Endothelial cell of hepatic sinusoid (primary cell): ENCODE results near the gene PATJ.
"Not testable (repeated sequence)": the region's sequence is repeated elsewhere in the genome, so short reads cannot be mapped to it uniquely, and the experiment has no call there.

Experiments used
- in situ Hi-C: cut with HindIII; loops from 2 replicates; pipeline ENCODE4 v1.10.0; 2017; ENCODE audit warnings: low sequenced_read_pairs

PATJ gene

GRCh38 chr1:61743716-61744580, 1.7 kb downstream of the PATJ start:
- in situ Hi-C loops = no loop called here

GRCh38 chr1:61746813-61747212, 4.5 kb downstream of the PATJ start:
- in situ Hi-C loops = no loop called here

DNA sequence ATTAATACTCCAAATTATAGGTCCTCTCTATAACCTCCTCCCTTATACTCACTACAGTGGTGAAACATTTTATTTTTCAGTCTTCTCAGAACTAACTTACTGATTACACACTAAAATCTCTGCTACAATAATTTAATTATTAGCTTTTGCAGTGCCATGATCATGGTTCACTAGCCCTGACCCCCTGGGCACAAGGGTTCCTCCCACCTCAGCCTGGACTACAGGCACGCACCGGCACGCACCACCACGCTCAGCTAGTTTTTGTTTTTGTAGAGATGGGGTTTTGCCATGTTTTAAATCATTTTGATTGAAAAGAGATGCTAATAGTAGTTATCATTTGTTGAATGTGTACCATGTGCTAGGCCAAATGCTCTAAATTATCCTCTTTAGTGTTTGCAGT, 6.3 kb downstream of the PATJ start:
- in situ Hi-C loops = no loop called here

DNA sequence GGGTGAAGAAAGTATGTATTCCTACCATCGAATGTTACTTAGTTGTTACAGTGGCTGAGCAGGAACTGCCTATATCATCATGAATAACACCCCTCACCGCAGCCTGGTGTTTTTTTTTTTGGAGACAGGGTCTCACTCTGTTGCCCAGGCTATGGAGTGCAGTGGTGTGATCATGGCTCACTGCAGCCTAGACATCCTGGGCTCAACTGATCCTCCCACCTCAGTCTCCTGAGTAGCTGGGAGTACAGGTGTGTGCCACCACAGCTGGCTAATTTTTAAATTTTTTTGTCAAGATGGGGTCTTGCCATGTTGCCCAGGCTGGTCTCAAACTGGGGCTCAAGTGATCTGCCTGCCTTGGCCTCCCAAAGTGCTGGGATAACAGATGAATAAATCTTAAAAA, 7.3 kb downstream of the PATJ start:
- in situ Hi-C loops = no loop called here

DNA sequence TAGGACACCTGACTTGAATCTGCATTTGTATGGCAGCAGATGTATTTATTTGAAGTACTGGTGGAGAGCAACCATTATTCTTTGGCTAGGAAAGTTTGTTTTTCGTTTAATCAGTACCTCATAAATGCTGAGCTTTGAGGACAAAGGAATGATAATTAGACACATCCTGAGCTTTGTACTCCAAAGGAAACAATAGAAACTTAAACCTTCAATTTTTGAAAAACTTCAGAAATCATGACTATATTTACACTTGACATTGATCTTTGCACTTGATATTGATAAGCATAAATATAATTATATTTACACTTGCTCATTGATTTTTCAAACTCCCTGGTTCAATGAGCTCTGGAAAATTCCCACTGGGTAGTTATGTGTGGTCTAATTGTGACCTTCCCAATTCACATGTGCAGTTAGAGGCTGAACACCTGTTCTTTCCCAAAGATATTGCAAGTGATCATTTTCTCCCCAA, 10.7 kb downstream of the PATJ start:
- in situ Hi-C loops = no loop called here

GRCh38 chr1:61753998-61754508, 11.8 kb downstream of the PATJ start:
- in situ Hi-C loops = no loop called here

DNA sequence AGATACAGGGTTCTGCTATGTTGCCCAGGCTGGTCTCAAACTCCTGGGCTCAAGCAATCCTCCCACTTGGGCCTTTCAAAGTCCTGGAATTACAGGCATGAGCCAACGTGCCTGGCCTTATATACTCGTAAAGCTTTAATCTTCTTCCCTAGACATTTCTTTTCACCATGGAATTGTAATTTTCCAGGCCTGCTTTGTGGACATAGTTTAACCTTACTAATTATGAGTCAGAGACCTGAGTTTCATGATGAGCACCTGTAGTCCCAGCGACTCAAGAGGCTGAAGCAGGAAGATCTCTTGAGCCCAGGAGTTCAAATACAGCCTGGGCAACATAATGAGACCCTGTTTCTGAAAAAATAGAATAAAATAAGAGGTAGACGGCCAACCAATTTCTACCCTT, 12.3 kb downstream of the PATJ start:
- in situ Hi-C loops = no loop called here

DNA sequence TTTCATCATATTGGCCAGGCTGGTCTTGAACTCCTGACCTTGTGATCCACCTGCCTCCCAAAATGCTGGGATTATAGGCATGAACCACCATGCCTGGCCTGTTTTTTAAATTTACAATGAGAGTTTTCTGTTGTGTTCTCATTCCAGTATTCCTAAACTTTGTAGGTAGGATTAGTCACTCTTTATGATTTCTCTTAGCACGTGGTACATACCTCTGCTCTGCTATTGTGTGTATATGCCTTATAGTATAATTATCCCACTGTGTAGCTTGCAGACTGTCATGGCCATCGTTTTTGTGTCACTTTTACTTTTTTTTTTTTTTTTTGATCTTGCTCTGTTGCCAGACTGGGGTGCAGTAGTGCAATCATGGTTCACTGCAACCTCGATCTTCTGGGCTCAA, 14.5 kb downstream of the PATJ start:
- in situ Hi-C loops = no loop called here

- in situ Hi-C loops = no loop called here
Observed at GRCh38 chr1:61757950-61758349, 15.7 kb downstream of the PATJ start.

GRCh38 chr1:61770131-61770530, 27.9 kb downstream of the PATJ start:
- in situ Hi-C loops = no loop called here

GRCh38 chr1:61776091-61776490, 33.8 kb downstream of the PATJ start:
- in situ Hi-C loops = no loop called here

GRCh38 chr1:61779231-61779630, 37.0 kb downstream of the PATJ start:
- in situ Hi-C loops = no loop called here

DNA sequence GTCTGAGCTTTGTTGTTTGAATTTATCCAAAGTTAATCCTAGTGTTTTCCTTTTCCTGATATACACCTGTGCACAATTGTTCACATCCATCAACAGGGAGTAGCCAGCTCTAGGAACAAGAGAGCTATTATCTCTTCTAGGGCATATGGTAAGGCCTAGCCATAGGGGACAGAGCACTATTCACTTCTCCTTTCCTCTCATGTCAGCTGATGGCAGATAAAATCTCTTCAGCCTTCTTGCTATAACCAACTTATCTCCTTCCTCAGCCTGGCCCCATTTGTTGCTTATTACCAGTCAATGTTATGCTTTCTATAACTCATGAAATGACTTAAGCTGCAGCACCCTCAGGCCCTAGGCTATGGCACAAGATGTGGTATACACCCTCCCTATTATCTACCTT, 38.9 kb downstream of the PATJ start:
- in situ Hi-C loops = no loop called here

- in situ Hi-C loops = no loop called here
Observed at GRCh38 chr1:61782771-61783170, 40.5 kb downstream of the PATJ start.

- in situ Hi-C loops = no loop called here
Observed at GRCh38 chr1:61784726-61785125, 42.4 kb downstream of the PATJ start.

DNA sequence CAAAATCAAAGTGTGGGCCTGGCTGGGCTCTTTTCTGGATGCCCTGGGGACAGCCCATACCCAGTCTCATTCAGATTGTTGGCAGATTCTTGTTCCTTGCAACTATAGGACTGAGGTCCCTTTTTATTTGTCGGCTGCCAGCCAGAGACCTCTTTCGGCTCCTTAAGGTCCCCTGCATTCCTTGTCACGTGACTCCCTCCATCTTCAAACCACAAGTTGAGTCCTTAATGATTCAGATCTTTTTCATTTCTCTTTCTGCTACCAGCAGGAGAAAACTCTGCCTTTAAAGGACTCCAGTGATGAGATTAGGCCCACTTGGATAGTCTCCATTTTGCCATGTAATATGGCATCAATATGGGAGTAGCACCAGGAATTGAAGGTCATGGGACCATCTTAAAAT, 48.6 kb downstream of the PATJ start:
- in situ Hi-C loops = no loop called here

DNA sequence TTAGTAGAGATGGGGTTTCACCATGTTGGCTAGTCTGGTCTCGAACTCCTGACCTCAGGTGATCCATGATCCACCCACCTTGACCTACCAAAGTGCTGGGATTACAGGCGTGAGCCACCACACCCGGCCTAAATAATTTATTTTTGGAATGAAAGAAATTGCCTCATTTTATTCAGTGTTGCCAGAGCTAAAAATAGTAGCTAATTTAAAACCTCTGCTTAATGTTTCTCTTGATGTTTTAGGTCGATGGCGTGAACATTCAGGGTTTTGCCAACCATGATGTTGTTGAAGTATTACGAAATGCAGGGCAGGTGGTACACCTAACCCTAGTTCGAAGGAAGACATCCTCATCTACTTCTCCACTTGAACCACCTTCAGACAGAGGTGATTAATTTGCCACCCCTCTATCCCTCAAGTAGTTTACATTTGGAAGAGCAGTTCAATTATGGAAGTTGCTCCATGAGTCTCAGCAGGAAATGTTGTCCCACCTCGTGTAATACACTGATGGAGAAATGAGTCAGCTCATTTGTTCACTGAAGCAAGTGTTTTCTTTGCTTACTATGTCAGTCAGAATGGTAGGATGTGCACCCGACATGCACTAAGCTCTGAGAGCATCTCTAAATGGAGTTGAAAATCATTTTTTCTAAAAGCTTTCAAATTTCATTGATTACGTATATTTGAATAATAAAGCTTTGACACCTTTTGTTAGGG, 54.9 kb downstream of the PATJ start:
- in situ Hi-C loops = no loop called here

DNA sequence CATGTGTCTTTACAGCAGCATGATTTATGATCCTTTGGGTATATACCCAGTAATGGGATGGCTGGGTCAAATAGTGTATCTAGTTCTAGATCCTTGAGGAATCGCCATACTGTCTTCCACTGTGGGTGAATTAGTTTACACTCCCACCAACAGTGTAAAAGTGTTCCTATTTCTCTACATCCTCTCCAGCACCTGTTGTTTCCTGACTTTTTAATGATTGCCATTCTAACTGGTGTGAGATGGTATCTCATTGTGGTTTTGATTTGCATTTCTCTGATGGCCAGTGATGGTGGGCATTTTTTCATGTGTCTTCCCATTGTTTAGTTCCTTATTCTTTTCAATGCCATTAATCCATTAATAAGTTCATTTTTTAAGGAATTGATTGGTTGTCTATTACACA, 58.8 kb downstream of the PATJ start:
- in situ Hi-C loops = not testable (repeated sequence)

GRCh38 chr1:61807606-61808140, 65.4 kb downstream of the PATJ start:
- in situ Hi-C loops = loop anchor here (5.0 kb wide), 1 partner anchor 35 kb away; no protein-coding TSS in a partner anchor

- in situ Hi-C loops = loop anchor here (5.0 kb wide), 1 partner anchor 34 kb away; no protein-coding TSS in a partner anchor
Observed at GRCh38 chr1:61808321-61808720, 66.0 kb downstream of the PATJ start.

- in situ Hi-C loops = loop anchor here (5.0 kb wide), 1 partner anchor 33 kb away; no protein-coding TSS in a partner anchor
Observed at GRCh38 chr1:61808968-61809367, 66.7 kb downstream of the PATJ start.
